ENCODE results near the gene CD79A.

CD79A gene

GRCh38 chr19:41929536-41930071 is 52.5 kb downstream of the CD79A start:
- no peak overlapping the region for H3K9ac ChIP-seq (ENCODE audit: low read length in 2 of 2)
- H3K36me3 ChIP-seq (ENCODE audit: control insufficient read depth in 2 of 2, insufficient read depth in 2 of 2, low read length in 2 of 2): no peaks in the 10 kb centered on the region
- H3K27me3 ChIP-seq (ENCODE audit: control insufficient read depth in 1 of 2, insufficient read depth in 2 of 2, low read length in 2 of 2): peaks cover 83 to 93% of the 10 kb centered on the region in 2 donors
- H3K27ac ChIP-seq (ENCODE audit: low read length): no peak overlapping the region
- peaks cover 14% of the 10 kb centered on the region for H3K4me1 ChIP-seq (ENCODE audit: control insufficient read depth, insufficient read depth, low read length)
- peaks cover 0 to 5% of the 10 kb centered on the region in 2 donors for H3K9me3 ChIP-seq (ENCODE audit: control insufficient read depth in 2 of 2, low read length in 2 of 2)
- no peak overlapping the region for H3K4me3 ChIP-seq (ENCODE audit: low read length in 2 of 2)

GRCh38 chr19:41930322-41930722 is 53.2 kb downstream of the CD79A start:
- Histone ChIP-seq H3K9ac (ENCODE audit: low read length in 2 of 2) (no peak overlapping the region), H3K27ac (ENCODE audit: low read length) (no peak overlapping the region), H3K36me3 (ENCODE audit: control insufficient read depth in 2 of 2, insufficient read depth in 2 of 2, low read length in 2 of 2) (no peaks in the 10 kb centered on the region), H3K27me3 (ENCODE audit: control insufficient read depth in 1 of 2, insufficient read depth in 2 of 2, low read length in 2 of 2) (peaks cover 81 to 90% of the 10 kb centered on the region in 2 donors), H3K4me3 (ENCODE audit: low read length in 2 of 2) (no peak overlapping the region), H3K4me1 (ENCODE audit: control insufficient read depth, insufficient read depth, low read length) (peaks cover 14% of the 10 kb centered on the region), H3K9me3 (ENCODE audit: control insufficient read depth in 2 of 2, low read length in 2 of 2) (peaks cover 0 to 5% of the 10 kb centered on the region in 2 donors)

Data from stomach smooth muscle (tissue), 2 donors.